Endothelial cell of umbilical vein (primary cell): Measurements from ENCODE around the gene KCTD19.

ENCODE experiments used
- CTCF ChIP-seq, 2 donors: IDR thresholded peaks; 1 replicate in 1 of 2; 2 replicates in 1 of 2; pipeline ENCODE4 v1.5.1; 2011; ENCODE audit warnings: low read length in 2 of 2, mild to moderate bottlenecking in 2 of 2, moderate library complexity in 2 of 2, control low read depth in 1 of 2, inconsistent platforms in 1 of 2, low read depth in 1 of 2; ENCODE audit not compliant: insufficient read depth in 1 of 2; ENCODE audit errors: extremely low read depth in 1 of 2
- EZH2 ChIP-seq: IDR thresholded peaks from 2 replicates; pipeline ENCODE4 v1.6.1; 2012; ENCODE audit warnings: borderline replicate concordance, low read depth, mild to moderate bottlenecking, moderate library complexity, low read length, inconsistent platforms; ENCODE audit not compliant: severe bottlenecking
- MAX ChIP-seq: IDR thresholded peaks from 2 replicates; pipeline ENCODE4 v1.6.1; 2011; ENCODE audit not compliant: insufficient read depth, insufficient read length
- MYC ChIP-seq: IDR thresholded peaks from one replicate; pipeline ENCODE4 v1.6.1; 2011; ENCODE audit warnings: mild to moderate bottlenecking, low read depth, low read length
- POLR2A ChIP-seq: IDR thresholded peaks from 2 replicates; pipeline ENCODE4 v1.6.1; 2012; ENCODE audit warnings: low read depth, mild to moderate bottlenecking, control low read depth, low read length
- POLR2AphosphoS5 ChIP-seq: IDR thresholded peaks from 2 replicates; pipeline ENCODE4 v1.6.1; 2012; ENCODE audit warnings: low read depth, mild to moderate bottlenecking, control low read depth, low read length, moderate library complexity; ENCODE audit not compliant: insufficient read depth

- no peak for TF ChIP-seq CTCF (IDR thresholded peaks at IDR 0.05; ENCODE audit: extremely low read depth in 1 of 2, insufficient read depth in 1 of 2, low read depth in 1 of 2, low read length in 2 of 2)
- TF ChIP-seq POLR2A: no peak
- TF ChIP-seq POLR2AphosphoS5: no peak
- no peak for TF ChIP-seq MAX
- TF ChIP-seq EZH2: no peak
- TF ChIP-seq MYC: no peak
Measured at GRCh38 chr16:67301080-67301782, 25.3 kb downstream of the KCTD19 start.
